SW 1271 (cell line): ENCODE measurements around the gene FAM53C.
"Not testable (repeated sequence)": the region's sequence is repeated elsewhere in the genome, so short reads cannot be mapped to it uniquely, and the experiment has no call there.

ENCODE experiments used
- DNase-seq, 2 experiments: peaks; one replicate each; lab custom pipeline; 2025; lab: John Stamatoyannopoulos, UW

Gene FAM53C

GRCh38 chr5:138337685-138338410, at the start of gene FAM53C:
FAM53C (plus strand) TSS chr5:138338266; CDS start chr5:138341336, 3,070 bp downstream.
- DNase-seq: peak; percentile 80 to 97

- no peak for DNase-seq
These were observed 48.8 kb upstream of the FAM53C start for GRCh38 chr5:138289296-138289695.

GRCh38 chr5:138303372-138303771, 34.7 kb upstream of the FAM53C start:
- no peak for DNase-seq

GRCh38 chr5:138305797-138306196, 32.3 kb upstream of the FAM53C start:
- DNase-seq: no peak

GRCh38 chr5:138315751-138316278, 22.3 kb upstream of the FAM53C start:
- no peak for DNase-seq

GRCh38 chr5:138316355-138316754, 21.7 kb upstream of the FAM53C start:
- DNase-seq: no peak

GRCh38 chr5:138318211-138318610, 19.9 kb upstream of the FAM53C start:
- DNase-seq: not testable (repeated sequence)

- peak in 1 of 2 experiments; percentile 27 for DNase-seq
These were observed 7.1 kb upstream of the FAM53C start for GRCh38 chr5:138330813-138331448.

GRCh38 chr5:138331449-138332368, 6.4 kb upstream of the FAM53C start, which contains the start of gene CDC25C:
CDC25C (minus strand) TSS chr5:138331804; CDS start chr5:138331180, 624 bp downstream.
- peak; percentile 100 for DNase-seq

GRCh38 chr5:138334867-138335447, 3.1 kb upstream of the FAM53C start:
- DNase-seq: peak in 1 of 2 experiments; percentile 17

- DNase-seq: no peak
These were observed 948 bp upstream of the FAM53C start for GRCh38 chr5:138336952-138337684.

GRCh38 chr5:138338411-138339090, 485 bp downstream of the FAM53C start:
- no peak for DNase-seq

GRCh38 chr5:138339091-138339456, 1.0 kb downstream of the FAM53C start:
- DNase-seq: no peak

- no peak for DNase-seq
These were observed 1.4 kb downstream of the FAM53C start for GRCh38 chr5:138339464-138339863.

GRCh38 chr5:138340008-138340407, 1.9 kb downstream of the FAM53C start:
- no peak for DNase-seq

- no peak for DNase-seq
These were observed 7.0 kb downstream of the FAM53C start for GRCh38 chr5:138344887-138345622.

- no peak for DNase-seq
These were observed 8.8 kb downstream of the FAM53C start for GRCh38 chr5:138346889-138347288.

GRCh38 chr5:138349852-138350562, 11.9 kb downstream of the FAM53C start:
- DNase-seq: no peak

GRCh38 chr5:138350563-138350890, 12.5 kb downstream of the FAM53C start:
- no peak for DNase-seq
